Suprapubic skin (tissue), 4 donors: ENCODE data around the gene BCAS1.

Experiments
- CTCF ChIP-seq, 2 donors: fragments of 200-600 bp in 1 of 2; fragments of 450-650 bp in 1 of 2; sonication (generic) in 1 of 2; IDR thresholded peaks; one replicate each; pipeline ENCODE4 v1.5.1; 2016 to 2019; ENCODE audit warnings: antibody characterized with exemption in 2 of 2, mild to moderate bottlenecking in 1 of 2, moderate library complexity in 1 of 2
- POLR2A ChIP-seq, 2 donors: fragments of 450-650 bp; IDR thresholded peaks; one replicate each; pipeline ENCODE4 v1.6.1; 2017; ENCODE audit warnings: antibody characterized with exemption in 2 of 2, mild to moderate bottlenecking in 2 of 2, moderate library complexity in 2 of 2
- POLR2AphosphoS5 ChIP-seq, 3 donors: sonication (generic); formaldehyde crosslinking; IDR thresholded peaks; one replicate each; pipeline ENCODE4 v1.6.1; 2017; ENCODE audit warnings: antibody characterized with exemption in 3 of 3

- TF ChIP-seq CTCF (IDR thresholded peaks at IDR 0.05), result no peak
- no peak for TF ChIP-seq POLR2A (IDR thresholded peaks at IDR 0.05)
- no peak for TF ChIP-seq POLR2AphosphoS5 (IDR thresholded peaks at IDR 0.05)
These were observed 127.4 kb downstream of the BCAS1 start for GRCh38 chr20:53942973-53943372.
